ENCODE data around the gene SLC22A23.

SLC22A23 gene

DNA sequence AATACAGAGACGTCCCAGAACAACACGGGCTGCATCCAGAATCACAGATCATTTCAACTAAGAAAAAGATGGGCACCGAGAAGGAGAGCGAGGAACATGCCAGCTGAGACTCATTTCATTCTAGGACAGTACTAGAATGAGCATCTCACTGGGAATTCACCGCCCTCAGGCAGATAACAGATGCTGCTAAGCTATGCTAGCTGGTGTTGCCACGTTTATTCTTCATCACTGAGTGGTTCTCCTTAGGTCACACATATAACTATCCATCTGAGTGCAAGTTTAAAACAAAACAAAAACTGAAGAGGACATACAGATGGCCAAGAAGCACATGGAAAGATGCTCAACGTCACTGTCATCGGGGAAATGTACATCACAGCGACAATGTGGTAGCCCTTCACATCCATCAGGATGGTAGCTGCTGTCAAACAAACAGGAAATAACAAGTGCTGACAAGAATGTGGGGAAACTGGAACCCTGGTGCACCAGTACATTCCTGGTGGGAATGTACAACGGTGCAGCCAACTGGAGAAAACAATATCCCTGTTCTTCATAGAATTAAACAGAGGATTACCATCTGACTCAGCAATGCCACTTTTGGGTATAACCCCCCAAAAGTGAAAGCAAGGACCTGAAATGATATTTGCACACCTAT lies 97.6 kb downstream of the SLC22A23 start:
- Histone ChIP-seq H4K20me1 (no peaks in the 10 kb centered on the region), H3K27ac (no peak overlapping the region), H3K4me3 (no peak overlapping the region), H3K9me3 (replicated peaks in 1 of 11) (no peaks in the 10 kb centered on the region), H3K4me2 (no peak overlapping the region; a peak in 1 of 22 replicates), H3K27me3 (no peaks in the 10 kb centered on the region), H3K9ac (no peak overlapping the region), H3K36me3 (no peaks in the 10 kb centered on the region), H3K4me1 (peaks cover 33 to 54% (median 48%) of the 10 kb centered on the region in 10 experiments)
- TF ChIP-seq Cebpa-rat (IDR thresholded peaks at IDR 0.05) = no peak

DNA sequence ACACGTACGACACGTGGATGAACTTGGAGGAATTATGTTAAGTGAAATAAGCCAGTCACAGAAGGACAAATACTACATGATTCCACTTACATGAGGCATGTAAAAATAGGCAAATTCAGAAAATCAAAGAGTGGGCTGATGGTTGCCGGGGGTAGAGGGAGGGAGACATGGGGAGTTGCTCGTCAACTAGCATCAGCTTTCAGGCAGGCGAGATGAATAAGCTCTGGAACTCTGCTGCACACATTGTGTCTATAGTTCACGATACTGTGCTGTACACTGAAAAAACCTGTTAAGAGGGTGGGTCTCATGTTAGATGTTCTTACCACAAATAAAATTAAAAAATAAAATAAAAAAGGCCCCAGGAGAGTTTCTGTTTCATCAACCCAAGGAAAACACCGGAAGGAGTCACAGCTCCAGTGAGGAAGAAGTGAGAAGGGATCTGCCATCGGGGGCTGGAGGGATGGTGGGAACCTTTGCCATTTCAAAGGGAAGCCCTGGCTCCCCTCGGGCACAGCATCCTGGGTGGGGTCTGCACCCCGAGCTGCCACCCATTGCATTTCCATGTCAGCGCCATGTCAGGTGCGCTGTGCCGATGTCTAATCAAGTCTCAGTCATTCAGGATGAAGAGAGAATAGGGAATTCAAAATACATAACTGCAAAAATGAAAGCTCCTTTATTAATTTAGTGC lies 98.3 kb downstream of the SLC22A23 start:
- Histone ChIP-seq H3K4me3 (no peak overlapping the region), H4K20me1 (no peaks in the 10 kb centered on the region), H3K27ac (no peak overlapping the region), H3K4me1 (peaks cover 38 to 60% (median 55%) of the 10 kb centered on the region in 10 experiments), H3K4me2 (peak overlapping the region in 4 of 11 experiments; percentile 83 to 96 (median 89); a peak in 4 of 22 replicates), H3K9ac (no peak overlapping the region), H3K9me3 (replicated peaks in 1 of 11) (no peaks in the 10 kb centered on the region), H3K36me3 (no peaks in the 10 kb centered on the region), H3K27me3 (no peaks in the 10 kb centered on the region)
- TF ChIP-seq Cebpa-rat (IDR thresholded peaks at IDR 0.05) = no peak

DNA sequence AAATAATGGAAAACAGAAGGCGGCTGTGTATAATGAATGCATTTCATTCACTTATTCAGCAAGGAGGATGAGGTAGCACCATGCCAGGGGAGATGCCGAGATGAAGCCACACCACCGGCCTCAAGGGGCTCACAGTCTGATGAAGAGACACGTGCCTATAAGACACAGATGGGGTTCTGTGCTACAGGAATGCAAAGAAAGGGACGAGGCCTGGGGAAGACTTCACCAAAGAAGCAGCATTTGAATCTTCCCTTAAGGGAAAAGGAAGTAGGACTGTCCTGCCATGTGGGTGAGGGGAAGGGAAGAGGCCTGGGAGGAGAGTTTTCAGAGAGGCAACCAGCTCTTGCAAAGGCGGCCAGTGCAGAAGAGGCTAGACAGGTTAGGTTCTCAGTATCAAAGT lies 99.2 kb downstream of the SLC22A23 start:
- Histone ChIP-seq H3K4me2 (peak overlapping the region; percentile 58 to 96 (median 83); a peak in 21 of 22 replicates), H3K36me3 (no peaks in the 10 kb centered on the region), H4K20me1 (no peaks in the 10 kb centered on the region), H3K9me3 (replicated peaks in 1 of 11) (no peaks in the 10 kb centered on the region), H3K9ac (peak overlapping the region in 1 of 11 experiments; percentile 80; a peak in 1 of 22 replicates), H3K4me3 (no peak overlapping the region), H3K27ac (peak overlapping the region in 3 of 11 experiments; percentile 5 to 96 (median 78); a peak in 3 of 22 replicates), H3K27me3 (no peaks in the 10 kb centered on the region), H3K4me1 (peaks cover 47 to 69% (median 64%) of the 10 kb centered on the region in 10 experiments)
- no peak for TF ChIP-seq Cebpa-rat (IDR thresholded peaks at IDR 0.05)

DNA sequence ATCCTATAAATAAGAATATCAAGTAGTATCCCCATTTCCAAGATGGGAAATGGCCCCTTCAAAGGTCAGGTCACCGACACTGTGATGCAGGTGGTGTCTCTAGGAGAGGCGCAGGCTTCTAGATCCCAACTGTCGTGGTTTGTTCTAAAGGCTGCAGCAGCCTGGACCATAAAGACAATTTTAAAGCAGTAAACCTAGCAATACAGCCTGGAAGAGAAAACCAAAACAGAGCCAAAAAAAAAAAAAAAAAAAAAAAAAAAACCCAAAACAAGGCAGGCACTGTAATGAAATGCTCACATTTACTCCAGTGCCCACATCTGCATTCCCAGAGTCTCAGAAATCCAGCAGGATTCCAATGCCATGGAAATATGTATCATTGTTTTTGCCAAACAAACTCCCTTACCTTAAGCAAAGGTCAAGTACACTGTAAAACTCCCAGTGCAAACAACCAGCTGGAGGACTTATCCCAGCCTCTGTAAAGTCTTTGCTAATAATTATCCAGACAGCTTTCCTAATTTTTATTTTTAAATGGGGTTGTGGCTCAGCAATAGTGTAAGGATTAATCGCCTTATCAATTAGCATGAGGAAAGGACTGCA lies 99.9 kb downstream of the SLC22A23 start:
- Histone ChIP-seq H3K4me2 (peak overlapping the region; percentile 58 to 96 (median 83)), H3K4me1 (peaks cover 55 to 76% (median 71%) of the 10 kb centered on the region in 10 experiments), H3K27me3 (no peaks in the 10 kb centered on the region), H3K27ac (peak overlapping the region; percentile 43 to 96 (median 83); a peak in 21 of 22 replicates), H3K36me3 (no peaks in the 10 kb centered on the region), H3K9ac (peak overlapping the region; percentile 44 to 80 (median 71); a peak in 21 of 22 replicates), H4K20me1 (no peaks in the 10 kb centered on the region), H3K9me3 (replicated peaks in 1 of 11) (no peaks in the 10 kb centered on the region), H3K4me3 (peak overlapping the region in 9 of 10 experiments; percentile 36 to 67 (median 50); a peak in 15 of 20 replicates)
- no peak for TF ChIP-seq Cebpa-rat (IDR thresholded peaks at IDR 0.05)

DNA sequence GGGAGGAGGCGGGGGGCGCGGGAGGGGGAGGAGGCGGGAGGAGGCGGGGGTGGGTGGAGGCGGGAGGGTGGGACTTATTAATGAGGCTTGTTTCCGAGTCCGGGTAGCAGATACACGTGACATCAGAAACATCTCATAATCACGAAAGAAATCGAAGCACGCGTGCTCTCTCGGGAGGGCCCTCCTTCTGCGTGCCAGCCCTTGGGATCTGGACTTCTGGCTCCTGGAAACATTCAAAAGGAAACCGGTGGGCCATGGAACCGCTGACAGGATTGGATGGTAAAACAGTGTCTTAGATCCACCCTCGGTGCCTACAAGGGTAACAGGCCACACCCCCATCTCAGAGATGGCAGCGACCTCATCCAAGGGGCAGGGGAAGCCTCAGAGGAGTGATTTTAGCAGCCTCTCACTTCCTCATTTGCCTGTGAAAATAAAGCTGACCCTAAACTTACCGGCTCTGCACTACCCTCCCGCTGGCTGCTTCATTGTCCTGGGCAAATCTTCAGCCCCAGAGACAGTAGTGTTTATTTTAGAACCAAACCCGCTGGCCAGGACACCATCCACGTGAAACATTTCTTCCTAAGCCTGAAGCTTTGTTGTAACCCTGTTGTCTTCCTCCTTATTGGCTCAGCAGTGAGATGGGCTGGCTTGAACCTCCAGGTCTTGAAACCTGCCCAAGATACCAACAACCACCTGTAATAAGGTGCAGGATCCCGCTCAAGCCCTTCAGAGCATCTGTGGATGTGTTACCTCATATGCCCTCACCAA lies 100.6 kb downstream of the SLC22A23 start:
- peaks cover 60 to 76% (median 71%) of the 10 kb centered on the region in 10 experiments for H3K4me1 ChIP-seq
- peak overlapping the region; percentile 43 to 96 (median 83) for H3K27ac ChIP-seq
- peak overlapping the region; percentile 44 to 80 (median 71) for H3K9ac ChIP-seq
- H3K4me3 ChIP-seq = peak overlapping the region; percentile 36 to 67 (median 50); a peak in 19 of 20 replicates
- no peaks in the 10 kb centered on the region for H3K9me3 ChIP-seq (replicated peaks in 1 of 11)
- H3K4me2 ChIP-seq = peak overlapping the region; percentile 58 to 96 (median 83)
- no peaks in the 10 kb centered on the region for H3K27me3 ChIP-seq
- no peaks in the 10 kb centered on the region for H4K20me1 ChIP-seq
- no peaks in the 10 kb centered on the region for H3K36me3 ChIP-seq
- TF ChIP-seq Cebpa-rat (IDR thresholded peaks at IDR 0.05) = no peak

DNA sequence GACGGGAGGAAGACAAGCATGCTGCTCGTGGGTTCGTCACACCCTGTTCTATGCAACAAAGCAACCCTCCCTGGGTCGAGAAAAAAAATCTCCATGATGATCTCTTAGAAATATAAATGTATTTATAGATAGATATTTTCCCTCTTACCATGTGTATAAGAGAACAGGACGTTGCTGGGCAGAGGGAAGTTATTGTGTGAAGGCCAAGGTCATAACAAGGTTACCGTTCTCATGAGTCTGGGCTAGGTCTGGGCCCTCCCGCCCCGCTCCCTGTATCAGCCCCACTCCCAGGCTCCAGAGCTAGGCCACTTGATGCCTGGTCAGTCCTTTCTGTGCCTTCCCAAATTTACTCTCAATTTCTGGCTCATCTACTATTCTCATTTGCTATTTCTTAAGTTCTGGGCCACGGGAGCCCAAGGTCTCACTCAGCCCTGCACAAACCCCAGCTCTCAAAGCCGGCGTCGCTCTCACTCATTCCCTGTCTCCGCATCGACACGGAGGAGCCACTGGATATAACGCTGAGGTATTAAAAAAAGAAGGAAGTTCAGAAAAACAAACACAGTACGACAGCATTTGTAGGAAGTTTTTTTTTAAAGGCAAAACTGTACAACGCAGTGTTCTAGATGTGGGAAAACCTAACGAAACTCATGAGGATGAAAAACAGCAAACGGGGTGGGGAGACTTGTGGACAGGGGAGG lies 101.3 kb downstream of the SLC22A23 start:
- Histone ChIP-seq H3K27me3 (no peaks in the 10 kb centered on the region), H3K4me3 (peak overlapping the region in 9 of 10 experiments; percentile 20 to 59 (median 42); a peak in 14 of 20 replicates), H4K20me1 (no peaks in the 10 kb centered on the region), H3K9ac (peak overlapping the region; percentile 61 to 87 (median 79)), H3K9me3 (replicated peaks in 1 of 11) (no peaks in the 10 kb centered on the region), H3K4me2 (peak overlapping the region; percentile 69 to 96 (median 91)), H3K36me3 (no peaks in the 10 kb centered on the region), H3K4me1 (peaks cover 67 to 78% (median 71%) of the 10 kb centered on the region in 10 experiments), H3K27ac (peak overlapping the region; percentile 71 to 96 (median 87))
- no peak for TF ChIP-seq Cebpa-rat (IDR thresholded peaks at IDR 0.05)

DNA sequence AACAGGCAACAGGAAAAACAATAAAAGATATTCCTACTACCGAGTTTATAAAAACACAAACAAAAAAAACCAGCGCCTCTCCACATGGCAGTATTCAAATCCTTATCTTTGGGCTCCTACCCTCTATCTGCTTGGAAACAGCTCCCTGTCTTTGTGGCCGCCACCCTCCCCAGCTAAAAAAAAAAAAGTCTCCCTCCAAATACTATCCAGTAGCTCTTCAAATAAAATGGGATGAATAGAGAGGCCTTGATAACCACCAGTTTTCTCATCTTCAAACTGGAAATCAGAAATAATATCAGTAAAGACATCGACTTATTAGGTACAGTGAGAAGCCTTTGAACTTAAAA lies 101.9 kb downstream of the SLC22A23 start:
- H3K9ac ChIP-seq = peak overlapping the region; percentile 61 to 87 (median 79); a peak in 21 of 22 replicates
- peak overlapping the region in 2 of 10 experiments; percentile 40 to 53; a peak in 2 of 20 replicates for H3K4me3 ChIP-seq
- peak overlapping the region; percentile 69 to 96 (median 91); a peak in 21 of 22 replicates for H3K4me2 ChIP-seq
- TF ChIP-seq Cebpa-rat (IDR thresholded peaks at IDR 0.05) = no peak
- H4K20me1 ChIP-seq = no peaks in the 10 kb centered on the region
- H3K4me1 ChIP-seq = peaks cover 72 to 80% (median 76%) of the 10 kb centered on the region in 10 experiments
- no peaks in the 10 kb centered on the region for H3K9me3 ChIP-seq (replicated peaks in 1 of 11)
- H3K27ac ChIP-seq = peak overlapping the region; percentile 71 to 96 (median 87)
- no peaks in the 10 kb centered on the region for H3K36me3 ChIP-seq
- no peaks in the 10 kb centered on the region for H3K27me3 ChIP-seq

DNA sequence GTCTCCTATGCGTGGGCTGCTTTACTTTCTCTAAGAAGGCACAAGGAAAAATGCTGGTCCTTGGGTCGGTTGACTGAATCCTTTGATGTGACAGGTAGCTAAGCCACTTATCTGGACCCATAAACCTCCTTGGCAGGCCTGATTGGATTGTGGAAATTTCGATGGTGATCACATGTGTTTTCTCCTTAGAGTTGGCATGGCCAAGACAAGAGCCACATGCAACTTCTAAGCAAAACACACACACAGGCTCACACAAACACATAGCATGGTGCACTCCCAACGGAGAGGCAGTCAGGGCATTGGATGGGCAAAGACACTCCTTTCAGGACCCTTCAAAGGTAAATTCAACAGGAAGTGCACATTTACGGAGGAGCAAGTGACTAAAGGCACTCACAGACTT lies 102.9 kb downstream of the SLC22A23 start:
- Histone ChIP-seq H3K4me2 (peak overlapping the region; percentile 51 to 96 (median 91); a peak in 20 of 22 replicates), H3K4me1 (peaks cover 83 to 90% (median 86%) of the 10 kb centered on the region in 10 experiments), H3K27me3 (no peaks in the 10 kb centered on the region), H3K36me3 (no peaks in the 10 kb centered on the region), H3K9ac (no peak overlapping the region), H3K27ac (no peak overlapping the region), H3K4me3 (no peak overlapping the region), H4K20me1 (no peaks in the 10 kb centered on the region), H3K9me3 (replicated peaks in 1 of 11) (no peaks in the 10 kb centered on the region)
- no peak for TF ChIP-seq Cebpa-rat (IDR thresholded peaks at IDR 0.05)

All from BLaER1 treated with 17β-estradiol and CSF1 and Interleukin-3, amounts not matched to agents 10 nM and 100 nM (cell line).